22Rv1 (cell line): ENCODE data around the gene FSD1.

Source experiments
- ZFX ChIP-seq: fragments of 450-650 bp; IDR thresholded peaks from 2 replicates; pipeline ENCODE4 v1.6.1; 2017; ENCODE audit warnings: antibody characterized with exemption, borderline replicate concordance
- TF ChIP-seq, protein P1 (sequence below): fragments of 450-650 bp; IDR thresholded peaks from 2 replicates; pipeline ENCODE4 v1.5.1; 2017; ENCODE audit warnings: mild to moderate bottlenecking

DNA sequence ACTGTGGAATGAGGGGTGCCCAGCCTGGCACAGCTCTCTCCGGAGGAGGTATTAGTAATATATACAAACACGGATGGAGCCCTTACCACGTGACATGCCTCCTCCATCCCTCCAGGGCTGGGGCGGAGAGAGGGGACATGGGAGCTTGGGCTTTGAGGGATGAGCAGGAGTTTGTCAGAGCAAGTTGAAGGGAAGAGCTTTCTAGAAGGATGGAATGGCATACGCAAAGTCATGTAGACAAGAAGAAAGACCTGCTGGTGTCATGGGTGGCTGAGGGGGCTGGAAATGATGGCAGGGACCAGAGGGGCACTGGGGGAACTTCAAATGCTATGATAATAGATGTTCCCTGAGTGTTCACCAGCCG is 41.6 kb downstream of the FSD1 start:
- TF ChIP-seq, protein P1, sequence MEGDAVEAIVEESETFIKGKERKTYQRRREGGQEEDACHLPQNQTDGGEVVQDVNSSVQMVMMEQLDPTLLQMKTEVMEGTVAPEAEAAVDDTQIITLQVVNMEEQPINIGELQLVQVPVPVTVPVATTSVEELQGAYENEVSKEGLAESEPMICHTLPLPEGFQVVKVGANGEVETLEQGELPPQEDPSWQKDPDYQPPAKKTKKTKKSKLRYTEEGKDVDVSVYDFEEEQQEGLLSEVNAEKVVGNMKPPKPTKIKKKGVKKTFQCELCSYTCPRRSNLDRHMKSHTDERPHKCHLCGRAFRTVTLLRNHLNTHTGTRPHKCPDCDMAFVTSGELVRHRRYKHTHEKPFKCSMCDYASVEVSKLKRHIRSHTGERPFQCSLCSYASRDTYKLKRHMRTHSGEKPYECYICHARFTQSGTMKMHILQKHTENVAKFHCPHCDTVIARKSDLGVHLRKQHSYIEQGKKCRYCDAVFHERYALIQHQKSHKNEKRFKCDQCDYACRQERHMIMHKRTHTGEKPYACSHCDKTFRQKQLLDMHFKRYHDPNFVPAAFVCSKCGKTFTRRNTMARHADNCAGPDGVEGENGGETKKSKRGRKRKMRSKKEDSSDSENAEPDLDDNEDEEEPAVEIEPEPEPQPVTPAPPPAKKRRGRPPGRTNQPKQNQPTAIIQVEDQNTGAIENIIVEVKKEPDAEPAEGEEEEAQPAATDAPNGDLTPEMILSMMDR = no peak
- TF ChIP-seq ZFX = no peak
